ENCODE data around the gene HHAT.

HHAT gene

DNA sequence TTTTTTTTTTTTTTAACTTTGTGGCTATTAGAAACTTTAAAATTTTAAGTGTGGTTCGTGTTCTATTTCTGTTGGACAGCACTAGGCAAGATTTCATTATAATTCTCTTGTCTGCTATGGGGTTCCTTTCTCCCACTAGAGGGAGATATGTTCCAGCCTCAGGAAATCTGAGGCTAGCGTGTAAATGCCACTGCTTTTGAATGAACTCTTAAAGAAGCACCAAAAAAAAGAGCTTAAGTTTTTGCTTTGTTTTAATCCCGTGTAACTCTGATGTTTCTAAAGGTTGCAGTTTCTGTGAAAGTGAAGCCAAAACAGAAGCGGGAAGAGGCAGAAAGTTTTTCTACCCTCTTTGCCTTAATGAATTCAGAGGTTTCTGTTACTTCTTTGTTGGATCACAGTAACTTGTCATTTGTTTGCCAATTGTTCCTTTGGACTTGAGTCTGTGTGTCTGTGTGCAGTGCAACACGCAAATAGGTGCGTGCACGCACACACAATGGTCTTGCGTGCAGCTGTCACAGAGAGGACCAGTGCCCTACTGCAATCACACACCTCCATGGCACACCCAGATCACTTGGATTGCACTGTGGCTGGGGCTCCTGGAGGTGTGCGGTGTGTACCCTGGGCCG, 32.3 kb downstream of the HHAT start:
- peak in 3 of 4 experiments; percentile 42 to 53 (median 52) for DNase-seq

DNA sequence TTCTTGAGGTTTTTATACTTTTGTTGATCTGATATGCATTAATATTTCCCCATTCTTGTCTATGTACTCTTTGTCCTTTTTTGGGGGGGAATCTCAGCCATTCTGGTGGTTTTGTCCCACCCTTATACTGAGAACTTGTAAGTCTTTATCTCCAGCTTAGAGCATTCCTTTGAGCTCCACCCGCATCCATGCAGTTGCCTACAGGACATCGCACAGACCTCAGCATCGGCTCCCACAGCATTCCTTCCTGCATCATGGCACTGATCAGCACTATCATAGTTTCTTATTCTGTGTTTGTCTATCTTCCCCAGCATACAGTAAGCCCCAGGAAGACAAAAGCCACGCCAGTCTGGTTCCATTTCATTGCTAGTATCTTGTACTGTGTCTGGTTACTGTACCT, 33.0 kb downstream of the HHAT start:
- DNase-seq: no peak

DNA sequence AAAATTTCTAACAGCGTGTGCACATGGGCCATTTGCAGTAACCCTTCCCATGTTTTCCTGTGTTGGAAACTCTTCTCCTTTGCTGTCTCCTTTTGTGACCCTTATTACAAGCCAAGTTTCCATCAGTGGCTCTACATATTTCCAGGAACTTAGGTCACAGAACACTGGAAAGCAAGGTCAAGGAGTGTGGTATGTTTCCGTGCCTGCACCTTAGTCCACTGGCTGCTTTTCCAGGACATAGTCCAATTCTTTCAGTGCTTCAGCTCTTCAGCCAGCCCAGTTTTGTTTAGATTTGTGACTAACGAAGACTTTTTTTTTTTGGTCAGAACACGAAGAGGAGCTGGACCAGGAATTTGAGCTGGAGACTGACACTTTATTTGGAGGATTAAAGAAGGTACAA, 33.8 kb downstream of the HHAT start:
- DNase-seq: no peak

DNA sequence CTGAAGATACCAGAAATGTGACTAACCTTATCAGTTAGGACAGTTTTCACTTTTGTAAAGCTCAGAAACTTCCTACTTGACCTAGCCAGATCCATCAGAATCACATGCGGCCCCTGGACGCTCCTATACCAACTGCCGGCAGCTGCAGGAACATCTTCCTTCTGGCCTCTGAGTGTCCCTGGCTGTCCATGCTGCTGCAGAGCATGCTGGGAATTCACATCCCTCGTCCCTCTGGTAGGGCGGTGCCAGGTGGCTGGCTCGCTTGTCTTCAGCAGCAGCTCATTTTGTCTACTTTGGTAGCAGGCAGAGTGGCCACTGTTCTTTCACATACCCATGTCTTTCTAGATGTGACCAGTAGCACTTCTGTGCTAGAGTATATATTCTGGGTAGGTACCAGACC, 34.4 kb downstream of the HHAT start:
- no peak for DNase-seq

DNA sequence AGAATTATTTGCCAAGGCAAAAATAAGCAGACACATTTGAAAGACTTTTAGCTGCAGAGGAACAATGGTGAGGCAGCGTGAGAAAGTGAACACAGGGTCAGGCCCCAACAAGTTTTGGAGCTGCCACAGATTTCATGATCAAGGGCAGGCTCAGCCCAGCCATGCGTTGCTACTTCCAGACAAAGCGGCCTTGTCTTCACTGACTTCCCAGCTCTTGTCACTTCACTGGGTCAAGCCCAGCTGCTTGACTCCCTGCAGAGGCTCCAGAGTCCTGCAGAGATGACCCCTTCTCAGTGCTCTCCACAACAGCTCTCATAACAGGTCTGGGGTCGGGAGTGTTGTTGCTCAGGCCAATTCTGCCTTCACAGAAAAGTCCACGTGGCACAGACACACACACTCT, 35.8 kb downstream of the HHAT start:
- no peak for DNase-seq

DNA sequence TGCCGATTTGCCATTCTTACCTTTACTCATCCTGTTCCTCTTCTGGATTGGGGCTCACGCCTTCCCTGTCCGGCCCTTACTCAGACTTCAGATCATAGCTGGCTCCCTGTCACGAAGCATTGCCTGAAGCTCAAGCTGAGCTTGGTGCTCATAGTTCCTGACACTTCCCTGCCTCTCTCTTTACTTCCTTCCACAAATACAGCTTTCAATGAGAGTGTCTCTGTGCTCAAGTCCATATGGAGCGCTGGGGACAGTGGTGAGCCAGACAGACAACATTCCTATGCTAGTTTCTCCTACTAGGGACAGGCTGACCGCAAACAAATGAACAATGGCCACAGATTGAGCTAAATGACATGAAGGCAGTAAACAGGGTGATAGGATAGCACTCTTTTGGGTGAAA, 38.1 kb downstream of the HHAT start:
- no peak for DNase-seq

DNA sequence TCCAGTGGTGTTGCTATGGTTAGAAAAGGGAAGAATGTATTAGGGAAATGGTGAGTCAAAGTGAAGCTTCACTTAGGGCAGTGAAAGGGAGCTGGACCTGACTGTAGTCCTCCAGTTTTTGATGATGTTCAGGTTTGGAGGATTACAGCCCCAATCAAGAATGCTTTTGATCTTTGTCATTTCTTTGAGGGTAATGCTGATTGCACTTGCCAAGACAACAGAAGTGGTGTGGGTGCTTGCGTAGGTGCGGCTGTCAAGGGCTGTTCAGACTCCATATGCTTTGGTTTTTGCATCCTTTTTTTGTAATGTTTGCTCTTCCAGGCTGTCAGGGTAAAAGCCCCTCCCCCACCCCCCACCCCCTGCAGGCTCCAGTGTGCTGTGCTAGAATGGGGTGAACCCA, 38.9 kb downstream of the HHAT start:
- no peak for DNase-seq

DNA sequence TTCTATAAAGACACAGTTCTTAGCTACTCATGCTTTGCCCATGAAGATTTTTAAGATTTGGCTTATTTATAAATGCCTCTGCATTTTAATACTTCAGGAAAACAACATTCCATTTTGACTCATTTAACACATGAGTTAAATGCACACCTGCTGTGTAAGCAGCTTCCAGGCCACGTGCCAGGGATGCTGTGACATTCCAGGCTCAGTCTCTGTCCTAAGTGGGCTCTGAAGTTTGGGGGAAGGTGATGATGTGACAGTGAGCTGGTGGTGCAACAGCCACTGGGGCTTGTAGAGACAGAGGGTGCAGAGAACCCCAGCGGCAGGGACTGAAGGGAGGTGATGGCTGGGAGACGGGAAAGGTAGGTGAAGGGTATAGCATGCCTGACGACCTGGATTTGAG, 40.7 kb downstream of the HHAT start:
- DNase-seq: no peak

DNA sequence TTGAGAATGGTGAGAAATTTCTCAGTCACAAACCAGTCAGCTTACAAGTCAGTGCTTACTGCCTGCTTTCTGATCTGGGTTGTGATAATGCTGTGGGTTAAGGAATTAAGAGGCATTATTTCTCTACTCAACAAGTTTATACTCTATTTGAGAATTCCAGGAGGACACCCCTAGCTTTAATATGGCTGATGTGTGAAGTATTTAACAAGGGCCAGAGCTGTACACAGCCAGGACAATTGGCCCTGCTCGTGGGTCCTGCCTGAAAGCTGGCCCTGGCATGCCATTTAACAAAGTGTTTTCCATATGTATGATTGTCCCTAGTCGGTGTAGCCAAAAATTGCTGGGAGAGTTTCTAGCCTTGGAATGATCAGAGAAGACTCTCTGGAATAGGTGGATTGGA, 43.2 kb downstream of the HHAT start:
- no peak for DNase-seq

DNA sequence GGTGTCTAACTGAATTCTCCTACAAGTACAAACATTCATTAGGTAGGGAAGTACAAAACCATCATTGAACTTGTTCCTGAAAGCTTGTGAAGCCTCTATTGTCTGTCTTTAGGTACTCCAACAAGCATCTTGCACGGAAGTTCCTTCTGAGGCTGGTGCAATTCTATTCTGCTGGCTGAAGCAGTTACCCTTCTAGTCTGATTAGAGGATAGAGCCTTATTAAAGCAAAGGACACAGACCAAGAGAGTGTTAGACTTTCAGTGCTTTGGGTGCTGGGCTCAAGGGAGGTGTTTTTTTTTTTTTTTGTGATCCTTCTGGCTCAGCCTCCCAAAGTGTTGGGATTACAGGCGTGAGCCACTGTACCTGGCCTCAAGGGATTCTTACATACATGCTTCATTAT, 43.8 kb downstream of the HHAT start:
- no peak for DNase-seq

DNA sequence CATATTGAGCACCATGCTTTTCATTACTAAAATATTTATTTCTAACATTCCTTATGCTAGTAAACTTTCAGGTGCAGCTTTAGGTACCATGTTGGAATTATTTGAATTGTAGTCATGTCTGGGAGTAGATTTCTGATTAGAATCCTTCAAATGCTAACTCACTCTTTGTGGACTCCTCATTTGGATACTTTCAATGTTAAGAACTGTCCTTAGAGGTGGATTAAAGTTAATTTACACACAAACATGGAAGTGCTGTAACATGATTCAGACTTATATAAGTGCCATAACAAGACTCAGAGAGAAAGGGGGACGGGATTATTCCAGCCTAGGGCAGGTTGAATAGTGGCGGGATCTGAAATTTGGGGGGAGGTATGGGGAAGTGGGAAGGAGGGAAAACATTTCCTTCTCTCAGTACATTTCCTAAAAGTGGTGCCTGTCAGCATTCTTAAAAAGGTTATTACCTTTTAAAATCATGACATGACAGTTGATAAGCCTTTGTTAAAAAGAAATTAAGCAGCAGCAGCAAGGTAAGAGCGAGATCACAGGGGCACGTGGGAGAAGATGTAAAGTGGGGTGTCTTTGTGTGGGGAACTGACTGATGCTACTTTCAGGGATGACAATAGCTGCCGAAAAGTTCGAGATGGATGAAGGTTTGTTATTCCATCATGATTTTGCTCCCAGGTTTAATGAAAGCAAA, 44.4 kb downstream of the HHAT start:
- peak in 1 of 4 experiments; percentile 3 for DNase-seq

DNA sequence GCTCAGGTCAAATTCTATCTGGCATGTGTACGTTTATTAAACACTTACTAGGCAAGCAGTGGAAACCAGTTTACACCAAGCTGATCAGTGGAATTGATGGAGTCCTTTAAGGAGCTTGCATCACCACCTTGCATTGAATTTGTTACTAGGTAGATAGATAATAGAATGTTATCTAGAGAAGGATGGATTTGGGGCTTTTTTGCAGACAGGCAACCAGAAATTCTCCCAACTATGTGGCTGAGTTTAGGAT, 44.9 kb downstream of the HHAT start:
- DNase-seq: no peak

DNA sequence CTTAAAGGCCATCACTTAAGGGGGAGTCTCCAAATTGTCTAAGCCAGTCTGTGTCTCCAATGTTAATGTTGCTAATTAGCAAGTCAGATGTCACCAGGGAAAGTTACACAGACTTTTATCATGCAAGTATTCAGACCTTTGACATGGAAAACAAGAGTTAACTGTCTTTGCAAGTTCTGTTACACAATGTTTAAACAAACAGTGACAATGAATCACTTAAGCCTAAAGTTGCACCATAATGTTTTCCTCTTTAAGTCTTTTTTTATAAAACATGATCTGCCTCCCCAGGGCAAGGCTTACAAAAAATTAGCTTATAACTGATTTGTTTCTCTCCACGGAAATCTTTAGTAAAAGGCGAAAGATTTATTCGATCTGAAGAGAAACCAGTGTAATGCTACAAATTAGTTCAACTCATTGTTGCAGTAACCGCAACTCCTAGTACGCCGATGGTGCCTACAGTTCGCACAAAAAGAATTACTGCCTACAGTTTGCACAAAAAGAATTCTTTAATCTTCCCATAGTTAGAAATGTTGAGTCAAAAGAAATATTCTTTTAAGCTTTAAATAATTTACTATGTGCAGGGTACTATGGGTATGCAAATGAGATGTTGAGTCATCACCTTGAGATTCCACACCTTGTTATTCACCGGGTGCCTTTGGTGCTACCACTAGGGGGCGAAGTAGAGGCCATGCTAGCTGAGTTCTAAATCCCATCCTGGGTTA, 45.3 kb downstream of the HHAT start:
- DNase-seq: peak; percentile 56 to 88 (median 68)

DNA sequence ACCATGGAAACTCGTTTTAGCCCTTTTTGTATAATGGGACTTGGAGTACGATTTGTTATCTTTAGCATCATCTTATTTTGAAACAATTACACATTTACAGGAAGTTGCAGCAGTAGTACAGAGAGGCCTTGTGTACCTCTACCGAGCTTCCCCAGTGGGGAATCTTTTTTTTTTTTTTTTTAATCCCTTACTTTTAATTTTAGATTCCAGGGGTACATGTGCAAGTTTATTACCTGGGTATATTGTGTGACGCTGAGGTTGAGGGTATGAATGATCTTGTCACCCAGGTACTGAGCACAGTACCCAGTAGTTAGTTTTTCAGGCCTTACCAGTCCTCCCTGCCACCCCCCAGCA, 45.9 kb downstream of the HHAT start:
- no peak for DNase-seq

DNA sequence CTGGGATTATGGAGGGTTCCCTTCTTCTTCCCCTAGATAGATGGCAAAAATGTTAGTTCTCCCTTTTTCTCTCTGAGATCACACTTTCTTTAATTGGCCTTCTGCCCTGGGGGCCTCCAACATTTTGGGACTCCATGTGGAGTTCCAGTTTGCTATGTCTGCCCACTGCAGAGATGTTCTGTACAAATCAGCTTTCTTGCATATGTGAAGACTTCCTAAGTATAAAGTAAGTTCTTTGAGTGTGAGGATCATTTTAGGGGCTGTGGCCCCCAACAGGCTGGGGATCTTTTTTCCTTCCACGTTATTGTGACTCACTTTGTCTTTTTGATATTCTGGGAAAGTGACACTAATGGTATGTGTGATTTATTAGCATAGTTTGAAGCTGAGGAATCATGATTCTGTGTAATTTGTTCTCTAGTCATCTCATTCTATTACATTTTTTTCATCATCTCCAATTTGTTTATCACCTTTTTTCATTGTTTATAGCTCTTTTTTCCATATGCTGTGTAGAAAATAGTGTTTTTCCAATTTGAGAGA, 48.2 kb downstream of the HHAT start:
- DNase-seq: no peak

DNA sequence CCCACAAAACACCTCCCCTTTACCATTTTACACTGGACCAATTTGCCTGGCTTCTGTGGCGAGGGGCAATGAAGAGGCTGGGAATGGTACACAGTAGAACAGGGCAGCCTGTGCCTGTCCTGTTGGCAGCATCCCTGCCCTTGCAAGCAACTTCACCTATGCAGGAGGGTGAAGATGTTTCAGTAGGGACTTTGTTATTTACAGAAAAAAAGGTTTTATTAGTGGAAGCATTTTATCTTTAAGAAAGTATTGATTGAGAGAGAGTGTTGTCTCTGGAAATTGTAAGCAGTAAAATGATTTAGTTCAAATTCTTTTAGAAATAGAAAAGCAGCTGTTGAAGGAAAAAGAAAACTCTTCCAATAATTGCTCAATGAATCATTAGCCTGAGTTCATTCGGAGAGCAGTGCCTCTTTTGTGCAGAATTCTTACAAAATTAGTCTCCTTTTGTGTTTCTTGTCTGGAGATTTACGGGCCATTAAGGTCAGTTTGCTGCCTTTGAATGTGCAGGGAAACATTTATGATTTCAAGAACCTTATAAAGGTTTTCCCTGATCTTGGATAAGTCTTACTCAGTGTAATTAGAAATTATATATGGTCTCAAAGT, 49.1 kb downstream of the HHAT start:
- DNase-seq: no peak

DNA sequence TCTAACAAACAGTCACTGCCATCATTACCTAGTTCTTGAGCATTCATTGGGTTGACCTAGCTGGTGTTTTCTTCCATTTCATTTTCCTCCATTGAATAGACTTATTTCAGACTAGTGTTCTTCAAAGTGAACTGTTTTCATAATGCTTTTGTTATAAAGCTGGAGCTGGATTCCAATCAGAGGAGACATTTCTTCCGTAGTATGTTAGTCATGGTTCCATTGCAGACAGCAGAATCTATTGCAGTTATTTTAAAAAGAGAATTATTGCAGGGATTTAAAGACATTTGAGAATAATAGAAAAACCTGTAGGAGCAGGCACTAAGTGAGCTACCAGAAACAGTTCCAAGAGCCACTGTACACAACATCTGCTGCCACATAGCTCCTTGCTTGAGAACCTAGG, 50.0 kb downstream of the HHAT start:
- DNase-seq: no peak

DNA sequence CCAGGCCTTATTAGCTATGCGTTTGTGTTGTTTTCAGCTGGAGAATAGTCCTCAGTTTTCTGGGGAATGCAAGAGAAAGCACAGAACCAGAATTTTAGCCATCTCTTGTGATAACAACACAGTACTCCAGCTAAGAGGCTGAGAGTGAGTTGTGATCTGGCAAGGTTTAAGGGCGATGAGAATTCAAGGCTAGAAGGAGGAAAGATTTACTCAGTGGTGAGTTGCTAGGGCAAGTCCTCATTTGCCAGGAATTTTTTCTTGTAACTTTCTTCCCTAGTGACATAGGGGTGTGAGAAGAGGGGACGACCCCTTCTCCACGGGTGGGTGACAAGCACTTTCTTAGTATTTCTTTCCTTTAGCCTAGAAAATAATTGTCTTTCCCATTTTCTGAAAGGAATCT, 53.2 kb downstream of the HHAT start:
- no peak for DNase-seq

DNA sequence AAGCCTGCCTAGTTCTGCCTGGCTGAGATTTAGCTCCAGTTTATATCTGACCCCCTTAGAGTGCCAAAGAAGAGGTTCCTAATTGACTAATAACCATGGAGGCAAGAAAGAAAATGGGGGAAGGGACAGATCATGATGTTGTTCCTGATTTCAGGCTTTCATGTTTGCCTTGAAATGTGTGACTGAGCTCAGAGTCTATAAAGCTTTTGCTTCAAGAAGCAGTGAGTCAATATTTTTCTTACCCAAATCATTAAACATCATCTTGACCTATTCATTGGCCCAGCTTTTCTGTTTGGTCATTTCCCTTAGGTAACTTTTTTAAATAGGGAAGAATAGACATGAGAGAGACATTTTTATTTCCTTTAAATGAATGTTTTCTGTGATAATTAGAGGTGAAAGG, 55.9 kb downstream of the HHAT start:
- peak in 1 of 4 experiments; percentile 31 for DNase-seq

DNA sequence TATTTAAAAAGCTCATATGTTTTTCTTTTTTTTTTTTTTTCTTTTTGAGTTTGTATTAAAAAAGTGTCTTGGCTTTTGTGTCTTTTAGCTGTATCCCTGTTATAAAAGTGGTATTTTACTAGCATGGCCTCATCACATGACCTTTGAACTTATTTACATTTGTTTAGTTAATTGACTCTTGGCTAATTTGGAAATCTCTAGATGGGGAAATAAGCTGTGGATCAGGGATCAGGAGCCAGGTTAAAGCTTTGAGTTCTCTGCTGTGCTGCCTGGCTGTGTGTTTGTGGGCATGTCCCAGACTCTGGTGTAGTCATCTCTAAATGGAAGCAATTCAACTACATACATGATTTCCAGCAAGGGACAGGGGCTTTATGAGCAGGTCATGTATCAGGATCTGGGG, 56.5 kb downstream of the HHAT start:
- no peak for DNase-seq

DNA sequence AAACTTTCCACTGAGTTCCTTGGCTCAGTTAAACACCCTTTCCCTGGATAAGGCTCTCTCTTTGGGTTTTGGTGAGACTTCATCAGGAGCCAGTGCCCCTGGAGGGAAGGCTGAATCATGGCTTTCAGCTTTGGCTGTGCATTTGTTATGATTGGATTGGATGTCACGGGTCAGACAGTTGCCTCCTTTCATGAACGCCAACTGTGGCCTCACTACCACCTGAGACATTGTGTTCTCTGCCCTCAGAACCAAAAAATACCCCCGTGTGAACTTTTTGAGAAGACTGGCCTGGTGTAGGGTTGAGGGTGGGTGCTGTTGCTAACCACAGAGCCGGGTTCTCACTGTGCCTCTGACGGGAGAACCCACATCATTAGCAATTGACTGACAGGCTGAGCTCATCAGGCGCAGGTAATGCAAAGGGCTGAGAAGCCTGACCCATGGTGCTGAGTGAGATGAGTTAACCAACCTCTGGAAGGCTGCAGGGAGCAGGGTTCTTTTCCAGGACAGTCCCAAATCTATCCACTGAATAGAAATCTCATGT, 65.6 kb downstream of the HHAT start:
- DNase-seq: no peak

DNA sequence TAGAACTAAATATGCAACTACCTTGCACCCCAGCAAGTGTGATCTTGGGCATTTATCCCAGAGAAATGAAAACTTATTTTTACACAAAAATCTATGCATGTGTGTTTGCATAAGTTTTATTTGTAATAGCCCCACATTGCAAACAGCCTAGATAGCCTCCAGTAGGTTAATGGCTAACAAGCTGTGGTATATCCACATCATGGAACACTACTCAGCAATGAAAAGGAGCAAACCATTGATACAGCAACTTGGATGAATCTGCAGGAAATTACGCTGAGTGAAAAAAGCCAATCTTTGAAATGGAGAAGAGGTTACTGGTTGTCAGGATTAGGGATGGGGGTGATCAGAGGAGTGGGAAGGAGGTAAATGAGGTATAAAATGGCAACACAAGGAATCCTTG, 67.8 kb downstream of the HHAT start:
- no peak for DNase-seq

DNA sequence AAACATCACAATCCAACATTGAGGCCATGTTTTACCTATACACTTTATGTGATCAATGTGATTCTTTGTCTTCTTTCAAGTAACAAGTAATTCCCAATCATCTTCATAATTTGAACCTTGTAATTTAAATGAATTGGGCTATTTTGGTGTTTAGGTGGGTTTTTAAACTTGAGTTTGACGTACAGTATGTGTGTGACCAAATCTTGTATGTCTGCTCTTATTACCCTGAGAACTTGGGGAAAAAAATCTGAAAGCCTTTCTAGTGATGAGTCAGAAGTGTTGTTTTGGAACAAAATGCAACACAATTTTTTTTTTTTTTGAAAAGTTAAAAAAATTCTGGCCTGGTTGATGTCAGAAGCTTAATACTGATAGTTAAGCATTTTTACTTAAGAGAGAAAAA, 68.5 kb downstream of the HHAT start:
- DNase-seq: no peak

DNA sequence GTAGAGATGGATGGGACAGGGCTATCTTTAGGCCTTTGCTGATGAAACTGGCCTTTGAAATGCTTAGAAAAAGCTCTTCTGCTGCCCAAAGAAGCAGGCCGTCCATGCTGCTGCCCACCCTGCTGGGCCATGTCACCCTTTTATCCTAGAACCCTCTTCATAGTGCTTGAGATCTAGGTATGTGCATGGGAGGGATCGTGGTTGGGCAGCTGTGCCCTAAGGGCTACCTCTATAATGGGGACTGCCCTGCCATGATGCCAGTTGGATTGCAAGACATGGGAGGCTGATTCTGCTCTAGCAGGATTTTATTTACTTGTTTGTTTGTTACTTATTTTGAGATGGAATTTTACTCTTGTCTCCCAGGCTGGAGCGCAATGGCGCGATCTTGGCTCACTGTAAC, 69.0 kb downstream of the HHAT start:
- no peak for DNase-seq
